Colonic mucosa (tissue), 4 donors: ENCODE measurements around the gene LY6G5C. TPM values are rescaled to one million over a fixed set of nuclear protein-coding genes. Genes with fewer than 3 reads are reported as not detected.
A peak's percentile ranks its signal among the peaks of the same experiment; 100 is the strongest.

ENCODE experiments used
- DNase-seq: peaks from one replicate; pipeline ENCODE4 v3.0.0-alpha.2; 2020
- H3K27ac ChIP-seq: fragments of 200-600 bp; one replicate; pipeline ENCODE4 v1.8.0; 2021
- H3K27me3 ChIP-seq: fragments of 200-600 bp; one replicate; pipeline ENCODE4 v1.8.0; 2021
- H3K36me3 ChIP-seq: fragments of 200-600 bp; one replicate; pipeline ENCODE4 v1.8.0; 2021
- H3K4me1 ChIP-seq: fragments of 200-600 bp; one replicate; pipeline ENCODE4 v1.8.0; 2021; ENCODE audit warnings: mild to moderate bottlenecking
- H3K4me3 ChIP-seq: fragments of 200-600 bp; one replicate; pipeline ENCODE4 v1.8.0; 2021
- H3K9ac ChIP-seq, 2 donors: one replicate each; pipeline ENCODE4 v1.7.0; 2013; ENCODE audit warnings: control low read depth in 2 of 2, low read depth in 2 of 2, low read length in 2 of 2
- H3K9me3 ChIP-seq: fragments of 200-600 bp; one replicate; pipeline ENCODE4 v1.8.0; 2021
- intact Hi-C: fragments of 100-400 bp; cut with DNase I; formaldehyde crosslinking; loops from one replicate; pipeline ENCODE4 v1.14.1; 2022
- total RNA-seq, 2 donors: library from RNA; stranded (reverse); fragmentation: NEBNext Ultra II Directional in 1 of 2; extraction: Animal tissue kit (Norgen Biotek cat#: 25700) in 1 of 2; gene quantifications; one replicate each; pipeline ENCODE4 v1.2.1, GENCODE V29; 2021
- TF ChIP-seq, protein P1 (sequence below): fragments of 200-600 bp; IDR thresholded peaks from one replicate; pipeline ENCODE4 v1.8.0; 2022; ENCODE audit warnings: antibody characterized with exemption, mild to moderate bottlenecking
- donor health status: healthy.
- donor health status: DM: no; HTN: no; CAD: no.
- donor health status: DM: no; HTN: no; CAD: no.

LY6G5C gene
- total RNA-seq, 2 donors from 2014 or later: 1.9 to 2.8 TPM

DNA sequence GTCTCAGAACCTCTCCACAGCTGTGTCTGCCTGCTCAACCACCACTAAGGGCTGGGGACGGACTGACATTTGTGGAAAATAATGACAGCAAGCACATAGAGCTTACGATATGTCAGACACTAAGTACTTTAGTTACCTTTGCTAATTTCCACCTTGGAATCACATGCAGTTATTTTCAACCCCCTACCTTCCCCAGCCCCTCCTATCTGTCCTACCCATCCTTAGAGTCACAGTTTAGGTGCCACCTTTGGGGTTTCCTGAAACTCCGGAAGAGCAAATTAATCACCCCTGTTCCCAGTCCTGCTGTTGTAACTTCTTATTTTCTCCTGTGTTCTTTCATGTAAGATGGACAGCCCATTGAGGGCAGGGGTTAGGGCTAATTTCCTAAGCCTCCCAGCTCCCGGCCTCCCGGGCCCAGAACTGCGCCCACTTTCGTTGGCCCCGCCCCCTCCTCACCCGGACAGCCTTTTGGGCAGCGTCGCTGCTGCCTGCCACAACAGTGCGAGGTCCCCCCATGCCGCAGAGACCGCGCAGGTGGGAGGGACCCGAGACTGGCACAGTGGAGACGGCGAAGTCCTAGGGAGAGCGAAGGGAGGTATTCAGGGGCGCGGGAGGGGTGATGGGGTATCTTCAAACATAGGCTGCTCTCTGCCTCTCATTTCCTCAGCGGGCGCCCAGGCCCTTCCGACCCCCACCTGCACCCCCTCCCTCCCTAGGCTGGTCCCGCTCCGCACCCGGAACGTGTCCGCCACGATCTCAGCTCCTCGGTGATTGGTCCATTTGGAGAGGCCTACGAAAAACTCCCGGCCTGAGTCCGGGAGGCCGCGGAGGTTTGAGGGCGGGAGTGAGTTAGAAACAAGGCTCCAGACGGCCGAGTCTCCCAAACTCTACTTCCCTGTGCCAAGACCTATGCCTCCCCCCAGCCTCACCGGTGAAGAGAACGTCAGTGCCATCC, 47.1 kb upstream of the LY6G5C start:
- intact Hi-C loops: no loop called here

DNA sequence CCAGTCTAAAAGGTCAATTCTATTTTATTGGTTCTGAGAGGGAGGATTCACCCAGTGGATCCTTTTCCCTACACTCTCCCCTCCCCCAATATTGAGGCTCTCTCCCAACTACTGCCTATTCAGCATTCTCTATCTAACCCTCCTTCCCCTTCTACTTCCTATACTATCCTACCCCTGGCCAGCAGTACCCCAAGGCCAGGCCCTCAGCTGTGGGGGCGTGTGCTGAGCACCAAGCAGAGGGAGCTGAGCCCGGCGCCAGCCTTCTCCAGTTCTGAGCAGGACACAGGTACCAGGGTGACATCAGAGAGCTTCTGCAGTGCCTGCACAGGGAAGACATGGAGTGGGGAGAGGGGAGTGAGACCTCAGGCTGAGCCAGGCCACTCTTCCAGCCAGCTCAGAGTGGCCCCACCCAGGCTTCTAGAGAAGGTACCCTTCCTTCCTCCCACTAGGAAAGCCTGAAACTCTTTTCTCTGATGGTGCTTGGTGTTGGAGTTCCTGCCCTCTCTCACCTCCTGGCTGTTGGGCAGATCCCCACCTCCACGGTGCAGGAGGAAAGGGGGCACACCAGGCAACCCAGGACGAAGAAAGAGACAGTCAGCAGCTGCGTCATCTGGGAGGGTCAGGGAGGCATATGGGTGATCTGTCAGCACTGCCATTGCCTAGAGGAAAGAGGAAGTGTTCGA, 46.3 kb upstream of the LY6G5C start:
- peak overlapping the region; percentile 4 to 95 for H3K9ac ChIP-seq
- intact Hi-C loops: no loop called here
- peaks cover 13% of the 10 kb centered on the region for H3K4me1 ChIP-seq
- H3K4me3 ChIP-seq: no peak overlapping the region
- peaks cover 6% of the 10 kb centered on the region for H3K36me3 ChIP-seq
- no peaks in the 10 kb centered on the region for H3K27me3 ChIP-seq
- TF ChIP-seq, protein P1, sequence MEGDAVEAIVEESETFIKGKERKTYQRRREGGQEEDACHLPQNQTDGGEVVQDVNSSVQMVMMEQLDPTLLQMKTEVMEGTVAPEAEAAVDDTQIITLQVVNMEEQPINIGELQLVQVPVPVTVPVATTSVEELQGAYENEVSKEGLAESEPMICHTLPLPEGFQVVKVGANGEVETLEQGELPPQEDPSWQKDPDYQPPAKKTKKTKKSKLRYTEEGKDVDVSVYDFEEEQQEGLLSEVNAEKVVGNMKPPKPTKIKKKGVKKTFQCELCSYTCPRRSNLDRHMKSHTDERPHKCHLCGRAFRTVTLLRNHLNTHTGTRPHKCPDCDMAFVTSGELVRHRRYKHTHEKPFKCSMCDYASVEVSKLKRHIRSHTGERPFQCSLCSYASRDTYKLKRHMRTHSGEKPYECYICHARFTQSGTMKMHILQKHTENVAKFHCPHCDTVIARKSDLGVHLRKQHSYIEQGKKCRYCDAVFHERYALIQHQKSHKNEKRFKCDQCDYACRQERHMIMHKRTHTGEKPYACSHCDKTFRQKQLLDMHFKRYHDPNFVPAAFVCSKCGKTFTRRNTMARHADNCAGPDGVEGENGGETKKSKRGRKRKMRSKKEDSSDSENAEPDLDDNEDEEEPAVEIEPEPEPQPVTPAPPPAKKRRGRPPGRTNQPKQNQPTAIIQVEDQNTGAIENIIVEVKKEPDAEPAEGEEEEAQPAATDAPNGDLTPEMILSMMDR: no peak
- no peaks in the 10 kb centered on the region for H3K9me3 ChIP-seq
- H3K27ac ChIP-seq: peak overlapping the region; percentile 96
- DNase-seq: no peak

More for the DNA sequence above, 47.1 kb upstream of the LY6G5C start:
- H3K9ac ChIP-seq: peak overlapping the region; percentile 76 to 95
- H3K27me3 ChIP-seq: no peaks in the 10 kb centered on the region
- H3K9me3 ChIP-seq: no peaks in the 10 kb centered on the region
- peak overlapping the region; percentile 96 for H3K27ac ChIP-seq
- H3K4me1 ChIP-seq: peaks cover 13% of the 10 kb centered on the region
- peak overlapping the region; percentile 60 for H3K4me3 ChIP-seq
- peaks cover 10% of the 10 kb centered on the region for H3K36me3 ChIP-seq
- TF ChIP-seq, protein P1: no peak
- no peak for DNase-seq

DNA sequence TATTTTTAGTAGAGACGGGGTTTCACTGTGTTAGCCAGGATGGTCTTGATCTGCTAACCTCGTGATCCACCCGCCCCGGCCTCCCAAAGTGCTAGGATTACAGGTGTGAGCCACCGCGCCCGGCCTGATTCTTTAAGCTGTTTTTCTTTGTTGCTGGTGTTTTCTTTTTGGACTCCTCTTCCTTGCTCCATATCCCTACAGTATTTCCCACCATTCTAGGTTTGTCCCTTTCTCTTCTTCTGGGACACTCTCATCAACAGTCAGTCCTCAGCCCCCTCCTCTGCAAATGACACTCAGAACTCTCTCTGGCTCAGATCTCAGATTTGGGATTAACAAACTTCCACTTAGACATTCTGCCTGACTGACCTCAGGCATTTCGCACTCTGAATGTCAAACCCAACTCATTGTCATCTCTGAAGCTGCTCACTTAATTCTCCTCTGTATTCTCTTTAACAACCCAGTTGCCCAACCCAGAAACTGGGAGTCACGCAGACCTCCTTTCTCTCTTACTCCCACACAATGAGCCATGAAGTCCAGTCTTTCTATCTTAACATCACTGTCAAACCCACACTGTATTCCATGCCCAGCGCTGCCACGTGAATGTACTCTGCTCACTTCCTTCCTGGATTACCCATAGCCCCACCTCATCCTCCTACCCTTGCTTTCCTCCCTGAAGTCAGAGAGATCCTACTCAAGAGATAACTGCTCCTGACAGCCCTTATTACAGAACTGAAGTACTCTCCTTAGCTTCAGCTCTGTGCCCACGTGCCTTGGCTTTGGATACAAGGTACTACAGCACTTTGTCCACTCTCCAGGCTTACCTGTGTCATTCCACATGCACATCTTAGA, 44.9 kb upstream of the LY6G5C start:
- TF ChIP-seq, protein P1: no peak
- Histone ChIP-seq H3K27me3 (no peaks in the 10 kb centered on the region), H3K27ac (no peak overlapping the region), H3K9me3 (no peaks in the 10 kb centered on the region), H3K4me3 (no peak overlapping the region), H3K36me3 (no peaks in the 10 kb centered on the region), H3K4me1 (peaks cover 13% of the 10 kb centered on the region), H3K9ac (no peak overlapping the region)
- DNase-seq: no peak
- intact Hi-C loops: no loop called here

DNA sequence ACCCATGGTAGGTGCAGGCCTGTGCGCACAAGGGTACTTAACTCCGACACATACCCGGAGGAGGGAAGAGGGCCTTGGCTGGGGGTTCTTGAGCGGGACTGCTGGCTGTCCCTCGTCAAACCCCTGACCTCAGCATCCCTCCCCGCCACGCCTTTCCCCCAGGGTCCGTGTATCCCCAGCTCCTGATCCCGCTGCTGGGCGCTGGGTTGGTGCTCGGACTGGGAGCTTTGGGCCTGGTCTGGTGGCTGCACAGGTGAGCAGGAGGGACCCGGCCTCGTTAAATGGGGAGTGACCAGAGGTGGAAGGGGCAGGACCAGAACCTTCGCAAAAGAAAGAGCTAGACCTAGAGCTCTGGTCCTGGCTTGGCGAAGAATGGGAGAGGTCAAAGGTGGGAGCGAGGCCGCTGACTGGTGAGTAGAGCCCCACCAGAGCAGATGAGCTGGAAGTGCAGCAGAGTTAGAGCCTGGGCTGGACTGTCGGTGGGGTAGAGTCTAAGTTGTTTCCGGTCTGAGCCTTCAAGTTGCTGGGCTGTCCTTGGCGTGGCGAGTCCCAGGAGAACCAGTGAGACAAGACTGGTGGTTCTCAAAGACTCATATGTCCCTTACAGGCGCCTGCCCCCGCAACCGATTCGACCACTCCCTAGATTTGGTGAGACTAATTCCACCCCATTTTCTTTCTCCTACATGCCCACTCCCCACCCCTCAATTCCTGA, 43.3 kb upstream of the LY6G5C start:
- Histone ChIP-seq H3K4me1 (peaks cover 13% of the 10 kb centered on the region), H3K4me3 (no peak overlapping the region), H3K27ac (no peak overlapping the region), H3K36me3 (no peaks in the 10 kb centered on the region), H3K9ac (no peak overlapping the region), H3K9me3 (no peaks in the 10 kb centered on the region), H3K27me3 (no peaks in the 10 kb centered on the region)
- no peak for DNase-seq
- intact Hi-C loops: no loop called here
- TF ChIP-seq, protein P1: no peak
